ENCODE results near the gene RPS6KA3.
A peak's percentile ranks its signal among the peaks of the same experiment; 100 is the strongest.
"Not testable (repeated sequence)": the region's sequence is repeated elsewhere in the genome, so short reads cannot be mapped to it uniquely, and the experiment has no call there.

RPS6KA3 gene

GRCh38 chrX:20218836-20219505, 47.7 kb downstream of the RPS6KA3 start:
- no peak for DNase-seq (ENCODE audit: low spot score)

GRCh38 chrX:20217906-20218305, 48.8 kb downstream of the RPS6KA3 start:
- no peak for DNase-seq (ENCODE audit: low spot score)

- DNase-seq (ENCODE audit: low spot score): peak; percentile 32
Measured at GRCh38 chrX:20217271-20217670, 49.4 kb downstream of the RPS6KA3 start.

- no peak for DNase-seq (ENCODE audit: low spot score)
Measured at GRCh38 chrX:20215565-20215964, 51.1 kb downstream of the RPS6KA3 start.

GRCh38 chrX:20212486-20213089, 54.1 kb downstream of the RPS6KA3 start:
- no peak for DNase-seq (ENCODE audit: low spot score)

- no peak for DNase-seq (ENCODE audit: low spot score)
Measured at GRCh38 chrX:20211261-20211786, 55.4 kb downstream of the RPS6KA3 start.

GRCh38 chrX:20205927-20206708, 60.6 kb downstream of the RPS6KA3 start:
- no peak for DNase-seq (ENCODE audit: low spot score)

- no peak for DNase-seq (ENCODE audit: low spot score)
Measured at GRCh38 chrX:20204351-20204750, 62.4 kb downstream of the RPS6KA3 start.

- DNase-seq (ENCODE audit: low spot score): no peak
Measured at GRCh38 chrX:20197641-20198210, 69.0 kb downstream of the RPS6KA3 start.

GRCh38 chrX:20189171-20189570, 77.5 kb downstream of the RPS6KA3 start:
- no peak for DNase-seq (ENCODE audit: low spot score)

- DNase-seq (ENCODE audit: low spot score): no peak
Measured at GRCh38 chrX:20181598-20182329, 84.9 kb downstream of the RPS6KA3 start.

GRCh38 chrX:20177093-20177492, 89.6 kb downstream of the RPS6KA3 start:
- DNase-seq (ENCODE audit: low spot score): no peak

GRCh38 chrX:20173856-20174255, 92.9 kb downstream of the RPS6KA3 start:
- DNase-seq (ENCODE audit: low spot score): no peak

- DNase-seq (ENCODE audit: low spot score): no peak
Measured at GRCh38 chrX:20173313-20173712, 93.4 kb downstream of the RPS6KA3 start.

- no peak for DNase-seq (ENCODE audit: low spot score)
Measured at GRCh38 chrX:20171887-20172286, 94.8 kb downstream of the RPS6KA3 start.

- not testable (repeated sequence) for DNase-seq (ENCODE audit: low spot score)
Measured at GRCh38 chrX:20162516-20162915, 104.2 kb downstream of the RPS6KA3 start.

GRCh38 chrX:20159797-20160385, 106.8 kb downstream of the RPS6KA3 start:
- DNase-seq (ENCODE audit: low spot score): no peak

- DNase-seq (ENCODE audit: low spot score): no peak
Measured at GRCh38 chrX:20151689-20152088, 115.0 kb downstream of the RPS6KA3 start.

GRCh38 chrX:20149326-20149725, 117.4 kb downstream of the RPS6KA3 start:
- no peak for DNase-seq (ENCODE audit: low spot score)

- DNase-seq (ENCODE audit: low spot score): no peak
Measured at GRCh38 chrX:20147561-20147960, 119.1 kb downstream of the RPS6KA3 start.

- no peak for DNase-seq (ENCODE audit: low spot score)
Measured at GRCh38 chrX:20144491-20144890, 122.2 kb downstream of the RPS6KA3 start.

Data from CD4-positive, alpha-beta T cell treated with Interleukin-15 for 4 hours (primary cell).